BE2C (cell line): Measurements from ENCODE around the gene GPX6.
"Not testable (repeated sequence)": the region's sequence is repeated elsewhere in the genome, so short reads cannot be mapped to it uniquely, and the experiment has no call there.

Experiments
- DNase-seq: peaks from one replicate; pipeline ENCODE4 v3.0.0-alpha.2; 2020
- H3K27me3 ChIP-seq: fragments of 250-450 bp; sonication (Bioruptor Pico); 2 replicates; pipeline ENCODE4 v1.5.1; 2020; ENCODE audit warnings: mild to moderate bottlenecking
- H3K36me3 ChIP-seq: fragments of 250-450 bp; sonication (Bioruptor Pico); 2 replicates; pipeline ENCODE4 v1.5.1; 2020; ENCODE audit warnings: mild to moderate bottlenecking
- H3K4me1 ChIP-seq: fragments of 250-450 bp; sonication (Bioruptor Pico); 2 replicates; pipeline ENCODE4 v1.5.1; 2020
- H3K4me3 ChIP-seq: 2 replicates; pipeline ENCODE4 v1.5.1; 2011; ENCODE audit warnings: low read depth, low read length
- H3K9me3 ChIP-seq: fragments of 250-450 bp; sonication (Bioruptor Pico); 2 replicates; pipeline ENCODE4 v1.5.1; 2020
- CTCF ChIP-seq: IDR thresholded peaks from 2 replicates; pipeline ENCODE4 v1.5.1; 2012; ENCODE audit warnings: mild to moderate bottlenecking, low read depth, low read length

GPX6 gene

GRCh38 chr6:28474441-28475219, 41.0 kb downstream of the GPX6 start:
- H3K9me3 ChIP-seq = 0 out of 2 replicates have a peak, but pooled peaks cover 2% of the 10 kb centered on the region
- peak; percentile 53 for DNase-seq

GRCh38 chr6:28469153-28469745, 46.3 kb downstream of the GPX6 start:
- H3K4me3 ChIP-seq, H3K9me3 ChIP-seq, H3K4me1 ChIP-seq, H3K36me3 ChIP-seq, DNase-seq: not testable (repeated sequence)
- H3K27me3 ChIP-seq = peaks cover 26% of the 10 kb centered on the region

More at GRCh38 chr6:28474441-28475219, 41.0 kb downstream of the GPX6 start:
- no peak for TF ChIP-seq CTCF
- no peaks in the 10 kb centered on the region for H3K36me3 ChIP-seq
- no peaks in the 10 kb centered on the region for H3K4me1 ChIP-seq
- H3K27me3 ChIP-seq = peaks cover 31% of the 10 kb centered on the region
- peak overlapping the region; percentile 73 for H3K4me3 ChIP-seq

- TF ChIP-seq CTCF = no peak
- Histone ChIP-seq H3K9me3 (peaks cover 3% of the 10 kb centered on the region; the same call in 1 of the 2 replicates), H3K4me1 (no peaks in the 10 kb centered on the region), H3K27me3 (peaks cover 36% of the 10 kb centered on the region), H3K36me3 (no peaks in the 10 kb centered on the region), H3K4me3 (no peak overlapping the region)
- DNase-seq = no peak
These were observed 47.5 kb downstream of the GPX6 start for GRCh38 chr6:28468056-28468455.

- H3K4me3 ChIP-seq = no peak overlapping the region
- H3K36me3 ChIP-seq = no peaks in the 10 kb centered on the region
- H3K4me1 ChIP-seq = no peaks in the 10 kb centered on the region
- peaks cover 74% of the 10 kb centered on the region for H3K27me3 ChIP-seq
- no peaks in the 10 kb centered on the region for H3K9me3 ChIP-seq
- DNase-seq = no peak
- no peak for TF ChIP-seq CTCF
These were observed 53.2 kb downstream of the GPX6 start for GRCh38 chr6:28462401-28462800.

- H3K27me3 ChIP-seq = peaks cover 61% of the 10 kb centered on the region
- no peak for DNase-seq
These were observed 57.0 kb downstream of the GPX6 start for GRCh38 chr6:28458568-28458967.

More at GRCh38 chr6:28458568-28458967, 57.0 kb downstream of the GPX6 start:
- no peak for TF ChIP-seq CTCF
- H3K36me3 ChIP-seq = no peaks in the 10 kb centered on the region
- H3K9me3 ChIP-seq = no peaks in the 10 kb centered on the region
- no peaks in the 10 kb centered on the region for H3K4me1 ChIP-seq
- H3K4me3 ChIP-seq = no peak overlapping the region
